DOHH2 (cell line): Measurements from ENCODE around the gene GPANK1.

Source experiments
- EZH2phosphoT487 ChIP-seq: fragments of 200-600 bp; sonication (generic); IDR thresholded peaks from 2 replicates; pipeline ENCODE4 v1.6.1; 2017; ENCODE audit warnings: borderline replicate concordance, mild to moderate bottlenecking, antibody characterized with exemption, low read length, moderate library complexity, mixed read lengths
- TF ChIP-seq, protein P1 (sequence below): fragments of 200-600 bp; sonication (generic); IDR thresholded peaks from one replicate; pipeline ENCODE4 v1.5.1; 2014; ENCODE audit warnings: antibody characterized with exemption, mild to moderate bottlenecking, low read depth, low read length; ENCODE audit not compliant: poor library complexity, severe bottlenecking

DNA sequence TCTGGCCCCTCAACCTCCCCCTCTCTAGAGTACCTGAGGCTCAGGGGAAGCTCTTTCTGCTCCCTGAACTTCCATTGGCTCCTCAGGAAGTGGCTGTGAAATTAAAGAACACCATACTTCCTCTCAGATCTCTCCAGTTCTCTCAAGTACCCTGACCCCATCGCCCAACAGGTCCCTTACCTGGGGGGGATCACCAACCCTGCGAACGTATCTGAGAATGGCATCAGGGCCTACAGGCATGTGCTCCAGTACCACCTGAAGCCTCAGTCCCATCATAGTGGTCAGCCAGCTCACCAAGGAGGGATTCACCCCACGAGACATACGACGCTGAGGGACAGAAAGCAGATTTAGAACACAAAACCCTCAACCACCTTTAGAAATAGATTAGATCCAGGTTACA lies 24.2 kb downstream of the GPANK1 start:
- TF ChIP-seq, protein P1, sequence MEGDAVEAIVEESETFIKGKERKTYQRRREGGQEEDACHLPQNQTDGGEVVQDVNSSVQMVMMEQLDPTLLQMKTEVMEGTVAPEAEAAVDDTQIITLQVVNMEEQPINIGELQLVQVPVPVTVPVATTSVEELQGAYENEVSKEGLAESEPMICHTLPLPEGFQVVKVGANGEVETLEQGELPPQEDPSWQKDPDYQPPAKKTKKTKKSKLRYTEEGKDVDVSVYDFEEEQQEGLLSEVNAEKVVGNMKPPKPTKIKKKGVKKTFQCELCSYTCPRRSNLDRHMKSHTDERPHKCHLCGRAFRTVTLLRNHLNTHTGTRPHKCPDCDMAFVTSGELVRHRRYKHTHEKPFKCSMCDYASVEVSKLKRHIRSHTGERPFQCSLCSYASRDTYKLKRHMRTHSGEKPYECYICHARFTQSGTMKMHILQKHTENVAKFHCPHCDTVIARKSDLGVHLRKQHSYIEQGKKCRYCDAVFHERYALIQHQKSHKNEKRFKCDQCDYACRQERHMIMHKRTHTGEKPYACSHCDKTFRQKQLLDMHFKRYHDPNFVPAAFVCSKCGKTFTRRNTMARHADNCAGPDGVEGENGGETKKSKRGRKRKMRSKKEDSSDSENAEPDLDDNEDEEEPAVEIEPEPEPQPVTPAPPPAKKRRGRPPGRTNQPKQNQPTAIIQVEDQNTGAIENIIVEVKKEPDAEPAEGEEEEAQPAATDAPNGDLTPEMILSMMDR, result no peak
- TF ChIP-seq EZH2phosphoT487, result no peak
